ENCODE data around the gene AMHR2.

DNA sequence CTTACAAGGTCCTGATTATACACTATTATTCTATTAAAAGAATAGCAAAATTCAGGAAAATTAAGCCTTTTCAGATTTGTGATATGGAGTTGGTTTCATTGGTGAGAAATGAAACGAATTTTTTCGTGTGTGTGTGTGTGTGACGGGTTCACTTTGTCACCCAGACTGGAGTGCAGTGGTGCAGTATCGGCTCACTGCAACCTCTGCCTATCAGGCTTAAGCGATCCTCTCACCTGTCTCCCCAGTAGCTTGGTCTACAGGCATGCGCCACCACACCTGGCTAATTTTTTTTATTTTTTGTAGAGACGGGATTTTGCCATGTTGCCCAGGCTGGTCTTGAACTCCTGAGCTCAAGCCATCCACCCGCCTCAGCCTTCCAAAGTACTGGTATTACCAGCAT, 37.9 kb downstream of the AMHR2 start:
- TF ChIP-seq, protein P1, sequence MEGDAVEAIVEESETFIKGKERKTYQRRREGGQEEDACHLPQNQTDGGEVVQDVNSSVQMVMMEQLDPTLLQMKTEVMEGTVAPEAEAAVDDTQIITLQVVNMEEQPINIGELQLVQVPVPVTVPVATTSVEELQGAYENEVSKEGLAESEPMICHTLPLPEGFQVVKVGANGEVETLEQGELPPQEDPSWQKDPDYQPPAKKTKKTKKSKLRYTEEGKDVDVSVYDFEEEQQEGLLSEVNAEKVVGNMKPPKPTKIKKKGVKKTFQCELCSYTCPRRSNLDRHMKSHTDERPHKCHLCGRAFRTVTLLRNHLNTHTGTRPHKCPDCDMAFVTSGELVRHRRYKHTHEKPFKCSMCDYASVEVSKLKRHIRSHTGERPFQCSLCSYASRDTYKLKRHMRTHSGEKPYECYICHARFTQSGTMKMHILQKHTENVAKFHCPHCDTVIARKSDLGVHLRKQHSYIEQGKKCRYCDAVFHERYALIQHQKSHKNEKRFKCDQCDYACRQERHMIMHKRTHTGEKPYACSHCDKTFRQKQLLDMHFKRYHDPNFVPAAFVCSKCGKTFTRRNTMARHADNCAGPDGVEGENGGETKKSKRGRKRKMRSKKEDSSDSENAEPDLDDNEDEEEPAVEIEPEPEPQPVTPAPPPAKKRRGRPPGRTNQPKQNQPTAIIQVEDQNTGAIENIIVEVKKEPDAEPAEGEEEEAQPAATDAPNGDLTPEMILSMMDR (IDR thresholded peaks at IDR 0.05; ENCODE audit: low read length): no peak
- TF ChIP-seq EZH2 (optimal IDR thresholded peaks at IDR 0.05; ENCODE audit: low read depth, low read length): no peak
- TF ChIP-seq EZH2phosphoT487 (IDR thresholded peaks at IDR 0.05; ENCODE audit: low read length): no peak
